Measurements from ENCODE around the gene SGMS2.

- TF ChIP-seq, protein P1, sequence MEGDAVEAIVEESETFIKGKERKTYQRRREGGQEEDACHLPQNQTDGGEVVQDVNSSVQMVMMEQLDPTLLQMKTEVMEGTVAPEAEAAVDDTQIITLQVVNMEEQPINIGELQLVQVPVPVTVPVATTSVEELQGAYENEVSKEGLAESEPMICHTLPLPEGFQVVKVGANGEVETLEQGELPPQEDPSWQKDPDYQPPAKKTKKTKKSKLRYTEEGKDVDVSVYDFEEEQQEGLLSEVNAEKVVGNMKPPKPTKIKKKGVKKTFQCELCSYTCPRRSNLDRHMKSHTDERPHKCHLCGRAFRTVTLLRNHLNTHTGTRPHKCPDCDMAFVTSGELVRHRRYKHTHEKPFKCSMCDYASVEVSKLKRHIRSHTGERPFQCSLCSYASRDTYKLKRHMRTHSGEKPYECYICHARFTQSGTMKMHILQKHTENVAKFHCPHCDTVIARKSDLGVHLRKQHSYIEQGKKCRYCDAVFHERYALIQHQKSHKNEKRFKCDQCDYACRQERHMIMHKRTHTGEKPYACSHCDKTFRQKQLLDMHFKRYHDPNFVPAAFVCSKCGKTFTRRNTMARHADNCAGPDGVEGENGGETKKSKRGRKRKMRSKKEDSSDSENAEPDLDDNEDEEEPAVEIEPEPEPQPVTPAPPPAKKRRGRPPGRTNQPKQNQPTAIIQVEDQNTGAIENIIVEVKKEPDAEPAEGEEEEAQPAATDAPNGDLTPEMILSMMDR (IDR thresholded peaks at IDR 0.05), result no peak
- no peak for TF ChIP-seq POLR2A (IDR thresholded peaks at IDR 0.05)
Measured at GRCh38 chr4:107863416-107863815, 38.7 kb downstream of the SGMS2 start.
